IPS-20b (cell line): ENCODE results near the gene FOXM1.
"Not testable (repeated sequence)": the region's sequence is repeated elsewhere in the genome, so short reads cannot be mapped to it uniquely, and the experiment has no call there.

Experiments used
- H3K27ac ChIP-seq: one replicate; pipeline ENCODE4 v1.5.1; 2013; ENCODE audit warnings: low read length
- H3K27me3 ChIP-seq: 2 replicates; pipeline ENCODE4 v1.6.1; 2013; ENCODE audit warnings: mild to moderate bottlenecking, low read length, inconsistent platforms; ENCODE audit not compliant: insufficient read depth
- H3K36me3 ChIP-seq: 2 replicates; pipeline ENCODE4 v1.6.1; 2013; ENCODE audit warnings: low read depth, mild to moderate bottlenecking, inconsistent platforms, low read length, moderate library complexity; ENCODE audit not compliant: insufficient read depth
- H3K4me1 ChIP-seq: 2 replicates; pipeline ENCODE4 v1.6.1; 2013; ENCODE audit warnings: mild to moderate bottlenecking, control low read depth, inconsistent platforms, low read length, moderate library complexity; ENCODE audit not compliant: insufficient read depth
- H3K4me3 ChIP-seq: 2 replicates; pipeline ENCODE4 v1.5.1; 2013; ENCODE audit warnings: mild to moderate bottlenecking, low read length, inconsistent platforms
- H3K9ac ChIP-seq: 2 replicates; pipeline ENCODE4 v1.6.1; 2013; ENCODE audit warnings: low read depth, mild to moderate bottlenecking, inconsistent platforms, low read length, moderate library complexity
- H3K9me3 ChIP-seq: 2 replicates; pipeline ENCODE4 v1.6.1; 2013; ENCODE audit warnings: mild to moderate bottlenecking, low read depth, low read length, inconsistent platforms; ENCODE audit not compliant: insufficient read depth

Gene FOXM1

GRCh38 chr12:2877953-2878732, 1.2 kb upstream of the FOXM1 start:
- Histone ChIP-seq H3K27ac (peak overlapping the region; percentile 95), H3K9ac (peak overlapping the region; percentile 96; the same call in 1 of the 2 replicates), H3K27me3 (no peaks in the 10 kb centered on the region), H3K9me3 (no peaks in the 10 kb centered on the region), H3K36me3 (peaks cover 35% of the 10 kb centered on the region), H3K4me1 (peaks cover 5% of the 10 kb centered on the region; the same call in 1 of the 2 replicates), H3K4me3 (peak overlapping the region; percentile 90)

GRCh38 chr12:2876431-2877046, 435 bp downstream of the FOXM1 start:
- peak overlapping the region; percentile 19 for H3K27ac ChIP-seq
- peak overlapping the region; percentile 96; the same call in 1 of the 2 replicates for H3K9ac ChIP-seq
- H3K4me3 ChIP-seq, result peak overlapping the region; percentile 90
- H3K9me3 ChIP-seq, result no peaks in the 10 kb centered on the region
- H3K36me3 ChIP-seq, result peaks cover 51% of the 10 kb centered on the region
- H3K27me3 ChIP-seq, result no peaks in the 10 kb centered on the region
- H3K4me1 ChIP-seq, result peaks cover 5% of the 10 kb centered on the region; the same call in 1 of the 2 replicates

GRCh38 chr12:2868986-2869632, 7.9 kb downstream of the FOXM1 start:
- H3K27me3 ChIP-seq, result not testable (repeated sequence)

GRCh38 chr12:2864198-2864597, 12.8 kb downstream of the FOXM1 start:
- H3K36me3 ChIP-seq, result peaks cover 95% of the 10 kb centered on the region

More at GRCh38 chr12:2868986-2869632, 7.9 kb downstream of the FOXM1 start:
- not testable (repeated sequence) for H3K4me1 ChIP-seq, H3K4me3 ChIP-seq, H3K9me3 ChIP-seq, H3K27ac ChIP-seq, H3K9ac ChIP-seq
- peaks cover 94% of the 10 kb centered on the region for H3K36me3 ChIP-seq

GRCh38 chr12:2863402-2863801, 13.6 kb downstream of the FOXM1 start:
- H3K9me3 ChIP-seq, H3K4me1 ChIP-seq, H3K27ac ChIP-seq, H3K27me3 ChIP-seq, H3K9ac ChIP-seq, H3K4me3 ChIP-seq: not testable (repeated sequence)
- H3K36me3 ChIP-seq, result peaks cover 95% of the 10 kb centered on the region

More at GRCh38 chr12:2864198-2864597, 12.8 kb downstream of the FOXM1 start:
- Histone ChIP-seq H3K9me3 (no peaks in the 10 kb centered on the region), H3K9ac (no peak overlapping the region), H3K27ac (no peak overlapping the region), H3K4me3 (no peak overlapping the region), H3K27me3 (no peaks in the 10 kb centered on the region), H3K4me1 (no peaks in the 10 kb centered on the region)

- Histone ChIP-seq H3K4me3 (no peak overlapping the region), H3K4me1 (no peaks in the 10 kb centered on the region), H3K9ac (no peak overlapping the region), H3K27me3 (no peaks in the 10 kb centered on the region), H3K36me3 (peaks cover 95% of the 10 kb centered on the region), H3K27ac (no peak overlapping the region), H3K9me3 (no peaks in the 10 kb centered on the region)
Observed at GRCh38 chr12:2862876-2863275, 14.1 kb downstream of the FOXM1 start.

- Histone ChIP-seq H3K36me3 (peaks cover 73% of the 10 kb centered on the region), H3K27me3 (no peaks in the 10 kb centered on the region), H3K4me1 (no peaks in the 10 kb centered on the region), H3K9ac (no peak overlapping the region), H3K27ac (no peak overlapping the region), H3K4me3 (no peak overlapping the region), H3K9me3 (no peaks in the 10 kb centered on the region)
Observed at GRCh38 chr12:2860170-2860569, 16.8 kb downstream of the FOXM1 start.

GRCh38 chr12:2858944-2859421, 18.0 kb downstream of the FOXM1 start:
- H3K4me3 ChIP-seq, result no peak overlapping the region
- H3K27me3 ChIP-seq, result 0 out of 2 replicates have a peak, but pooled peaks cover 6% of the 10 kb centered on the region
- H3K4me1 ChIP-seq, result no peaks in the 10 kb centered on the region
- H3K36me3 ChIP-seq, result peaks cover 61% of the 10 kb centered on the region
- H3K9ac ChIP-seq, result no peak overlapping the region
- H3K9me3 ChIP-seq, result no peaks in the 10 kb centered on the region
- H3K27ac ChIP-seq, result no peak overlapping the region

GRCh38 chr12:2858334-2858733, 18.6 kb downstream of the FOXM1 start:
- no peak overlapping the region for H3K9ac ChIP-seq

GRCh38 chr12:2857576-2857975, 19.4 kb downstream of the FOXM1 start:
- no peaks in the 10 kb centered on the region for H3K4me1 ChIP-seq
- no peak overlapping the region for H3K9ac ChIP-seq
- no peak overlapping the region for H3K4me3 ChIP-seq
- 0 out of 2 replicates have a peak, but pooled peaks cover 6% of the 10 kb centered on the region for H3K27me3 ChIP-seq
- no peaks in the 10 kb centered on the region for H3K9me3 ChIP-seq
- H3K27ac ChIP-seq, result no peak overlapping the region
- H3K36me3 ChIP-seq, result peaks cover 47% of the 10 kb centered on the region

More at GRCh38 chr12:2858334-2858733, 18.6 kb downstream of the FOXM1 start:
- Histone ChIP-seq H3K9me3 (no peaks in the 10 kb centered on the region), H3K4me1 (no peaks in the 10 kb centered on the region), H3K36me3 (peaks cover 54% of the 10 kb centered on the region), H3K27me3 (0 out of 2 replicates have a peak, but pooled peaks cover 6% of the 10 kb centered on the region), H3K4me3 (no peak overlapping the region), H3K27ac (no peak overlapping the region)

GRCh38 chr12:2857021-2857431, 19.9 kb downstream of the FOXM1 start, which contains the start of gene TEX52:
Gene TEX52 (minus strand): TSS chr12:2857039. CDS start chr12:2857026, 13 bp downstream.
- no peak within 1 kb of the TSS for H3K9ac ChIP-seq
- H3K9me3 ChIP-seq, result no peaks in the 10 kb centered on the region
- H3K27ac ChIP-seq, result no peak within 1 kb of the TSS
- H3K27me3 ChIP-seq, result 0 out of 2 replicates have a peak, but pooled peaks cover 6% of the 10 kb centered on the region
- no peaks in the 10 kb centered on the region for H3K4me1 ChIP-seq
- no peak within 1 kb of the TSS for H3K4me3 ChIP-seq
- peaks cover 41% of the 10 kb centered on the region for H3K36me3 ChIP-seq
